T-helper 9 cell (primary cell): ENCODE results near the gene GTF3C5.
"Not testable (repeated sequence)": the region's sequence is repeated elsewhere in the genome, so short reads cannot be mapped to it uniquely, and the experiment has no call there.

Experiments used
- DNase-seq: peaks from one replicate; pipeline ENCODE4 v3.0.0-alpha.2; 2020

Gene GTF3C5

GRCh38 chr9:133073086-133074014 lies 42.6 kb downstream of the GTF3C5 start:
- no peak for DNase-seq

- DNase-seq: no peak
Observed at GRCh38 chr9:133074111-133074651, 43.4 kb downstream of the GTF3C5 start.

- no peak for DNase-seq
Observed at GRCh38 chr9:133075925-133076630, 45.3 kb downstream of the GTF3C5 start.

GRCh38 chr9:133076691-133077090 lies 45.9 kb downstream of the GTF3C5 start:
- DNase-seq: no peak

- no peak for DNase-seq
Observed at GRCh38 chr9:133078486-133078885, 47.7 kb downstream of the GTF3C5 start.

- DNase-seq: no peak
Observed at GRCh38 chr9:133080161-133080560, 49.4 kb downstream of the GTF3C5 start.

GRCh38 chr9:133080786-133081779 lies 50.3 kb downstream of the GTF3C5 start:
- DNase-seq: not testable (repeated sequence)

GRCh38 chr9:133081957-133082644 lies 51.3 kb downstream of the GTF3C5 start:
- not testable (repeated sequence) for DNase-seq

GRCh38 chr9:133083688-133084087 lies 52.9 kb downstream of the GTF3C5 start:
- not testable (repeated sequence) for DNase-seq

GRCh38 chr9:133086212-133086860 lies 55.5 kb downstream of the GTF3C5 start:
- not testable (repeated sequence) for DNase-seq

GRCh38 chr9:133086894-133087293 lies 56.1 kb downstream of the GTF3C5 start:
- DNase-seq: no peak

- no peak for DNase-seq
Observed at GRCh38 chr9:133087429-133088145, 56.8 kb downstream of the GTF3C5 start.

- no peak for DNase-seq
Observed at GRCh38 chr9:133088146-133088750, 57.5 kb downstream of the GTF3C5 start.

- DNase-seq: no peak
Observed at GRCh38 chr9:133088756-133089155, 58.0 kb downstream of the GTF3C5 start.

GRCh38 chr9:133089271-133089671 lies 58.5 kb downstream of the GTF3C5 start:
- DNase-seq: no peak

- DNase-seq: no peak
Observed at GRCh38 chr9:133090187-133090586, 59.4 kb downstream of the GTF3C5 start.

- no peak for DNase-seq
Observed at GRCh38 chr9:133090752-133091385, 60.1 kb downstream of the GTF3C5 start.

GRCh38 chr9:133094351-133094750 lies 63.6 kb downstream of the GTF3C5 start:
- DNase-seq: not testable (repeated sequence)

GRCh38 chr9:133094842-133095393 lies 64.1 kb downstream of the GTF3C5 start:
- no peak for DNase-seq
